DOHH2 (cell line): ENCODE measurements around the gene MAML2.

Experiments
- H3F3A ChIP-seq: fragments of 200-600 bp; sonication (generic), shearing (Covaris generic); 2 replicates; pipeline ENCODE4 v1.6.0; 2016; ENCODE audit warnings: antibody characterized with exemption, mild to moderate bottlenecking; ENCODE audit not compliant: control insufficient read depth, insufficient read depth
- H3K27ac ChIP-seq: fragments of 200-600 bp; sonication (generic); 2 replicates; pipeline ENCODE4 v1.5.1; 2014; ENCODE audit warnings: low read depth, mild to moderate bottlenecking, low read length, moderate library complexity
- H3K27me3 ChIP-seq: fragments of 200-600 bp; sonication (generic); 2 replicates; pipeline ENCODE4 v1.6.1; 2014; ENCODE audit warnings: mild to moderate bottlenecking, low read length, mixed read lengths; ENCODE audit not compliant: control insufficient read depth
- H3K36me3 ChIP-seq: fragments of 200-600 bp; sonication (generic); 2 replicates; pipeline ENCODE4 v1.6.1; 2014; ENCODE audit warnings: mild to moderate bottlenecking, low read length, moderate library complexity, mixed read lengths; ENCODE audit not compliant: control insufficient read depth
- H3K4me1 ChIP-seq: fragments of 200-600 bp; sonication (generic); 2 replicates; pipeline ENCODE4 v1.6.1; 2014; ENCODE audit warnings: mild to moderate bottlenecking, low read length, mixed read lengths; ENCODE audit not compliant: control insufficient read depth
- H3K4me2 ChIP-seq: fragments of 200-600 bp; sonication (generic); 2 replicates; pipeline ENCODE4 v1.6.0; 2014; ENCODE audit warnings: mild to moderate bottlenecking, low read length, moderate library complexity
- H3K4me3 ChIP-seq: fragments of 200-600 bp; sonication (generic); 2 replicates; pipeline ENCODE4 v1.5.1; 2014; ENCODE audit warnings: mild to moderate bottlenecking, low read length, mixed read lengths
- H3K79me2 ChIP-seq: fragments of 200-600 bp; sonication (generic); 2 replicates; pipeline ENCODE4 v1.6.1; 2014; ENCODE audit warnings: mild to moderate bottlenecking, low read length, mixed read lengths; ENCODE audit not compliant: control insufficient read depth
- H3K9me2 ChIP-seq: fragments of 200-600 bp; sonication (generic); replicated peaks from 2 replicates; pipeline ENCODE4 v1.6.1; 2014; ENCODE audit warnings: mild to moderate bottlenecking, low read length, mixed read lengths; ENCODE audit not compliant: control insufficient read depth
- H3K9me3 ChIP-seq: fragments of 200-600 bp; sonication (generic); 2 replicates; pipeline ENCODE4 v1.6.1; 2014; ENCODE audit warnings: antibody characterized with exemption, low read length, mixed read lengths; ENCODE audit not compliant: control insufficient read depth, insufficient read depth
- H4K20me1 ChIP-seq: fragments of 200-600 bp; sonication (generic); 2 replicates; pipeline ENCODE4 v1.6.0; 2014; ENCODE audit warnings: low read depth, mild to moderate bottlenecking, antibody characterized with exemption, low read length, moderate library complexity; ENCODE audit not compliant: control insufficient read depth, insufficient read depth
- CTCF ChIP-seq: fragments of 200-600 bp; sonication (generic); IDR thresholded peaks from one replicate; pipeline ENCODE4 v1.5.1; 2014; ENCODE audit warnings: antibody characterized with exemption, mild to moderate bottlenecking, low read depth, low read length; ENCODE audit not compliant: poor library complexity, severe bottlenecking
- EZH2phosphoT487 ChIP-seq: fragments of 200-600 bp; sonication (generic); IDR thresholded peaks from 2 replicates; pipeline ENCODE4 v1.6.1; 2017; ENCODE audit warnings: borderline replicate concordance, mild to moderate bottlenecking, antibody characterized with exemption, low read length, moderate library complexity, mixed read lengths

MAML2 gene

GRCh38 chr11:96156379-96156722 is 186.6 kb downstream of the MAML2 start:
- no peaks in the 10 kb centered on the region for H4K20me1 ChIP-seq
- TF ChIP-seq CTCF (no peak), EZH2phosphoT487 (no peak)
- no peaks in the 10 kb centered on the region for H3K4me1 ChIP-seq
- no peak overlapping the region for H3K4me2 ChIP-seq
- no peaks in the 10 kb centered on the region for H3K9me2 ChIP-seq
- H3K36me3 ChIP-seq: no peaks in the 10 kb centered on the region
- no peaks in the 10 kb centered on the region for H3K9me3 ChIP-seq
- no peaks in the 10 kb centered on the region for H3K27me3 ChIP-seq
- no peaks in the 10 kb centered on the region for H3F3A ChIP-seq
- H3K79me2 ChIP-seq: no peaks in the 10 kb centered on the region
- H3K4me3 ChIP-seq: no peak overlapping the region
- H3K27ac ChIP-seq: no peak overlapping the region

GRCh38 chr11:96155627-96156378 is 187.2 kb downstream of the MAML2 start:
- Histone ChIP-seq H3K79me2 (no peaks in the 10 kb centered on the region), H3K9me3 (no peaks in the 10 kb centered on the region), H3K27me3 (no peaks in the 10 kb centered on the region), H3K27ac (no peak overlapping the region), H3K4me2 (no peak overlapping the region), H3K4me1 (no peaks in the 10 kb centered on the region), H3F3A (no peaks in the 10 kb centered on the region), H4K20me1 (no peaks in the 10 kb centered on the region), H3K9me2 (no peaks in the 10 kb centered on the region), H3K4me3 (no peak overlapping the region), H3K36me3 (no peaks in the 10 kb centered on the region)
- no peak for TF ChIP-seq EZH2phosphoT487
- no peak for TF ChIP-seq CTCF

GRCh38 chr11:96154802-96155520 is 188.0 kb downstream of the MAML2 start:
- H3K9me3 ChIP-seq: no peaks in the 10 kb centered on the region
- TF ChIP-seq EZH2phosphoT487: no peak
- TF ChIP-seq CTCF: no peak
- no peaks in the 10 kb centered on the region for H3K4me1 ChIP-seq
- no peaks in the 10 kb centered on the region for H3K36me3 ChIP-seq
- no peak overlapping the region for H3K4me3 ChIP-seq
- H3K27ac ChIP-seq: no peak overlapping the region
- no peaks in the 10 kb centered on the region for H3F3A ChIP-seq
- H3K79me2 ChIP-seq: no peaks in the 10 kb centered on the region
- H4K20me1 ChIP-seq: no peaks in the 10 kb centered on the region
- H3K4me2 ChIP-seq: no peak overlapping the region
- H3K27me3 ChIP-seq: no peaks in the 10 kb centered on the region
- H3K9me2 ChIP-seq: no peaks in the 10 kb centered on the region
